GM23338 (cell line): ENCODE data around the gene CYB5R4. TPM values are rescaled to one million over a fixed set of nuclear protein-coding genes. Genes with fewer than 3 reads are reported as not detected.

Experiments used
- ATAC-seq: fragments of 200-7000 bp; cut with Tn5 transposase; 3 replicates; pipeline ENCODE4 v1.9.1; 2020
- DNase-seq: peaks from one replicate; pipeline ENCODE4 v3.0.0-alpha.2; 2015; ENCODE audit warnings: low spot score
- H2AFZ ChIP-seq: fragments of 200-600 bp; sonication (generic); 2 replicates; pipeline ENCODE4 v1.8.0; 2016; ENCODE audit warnings: antibody characterized with exemption, mild to moderate bottlenecking, moderate library complexity
- H3F3A ChIP-seq: fragments of 200-600 bp; sonication (generic); replicated peaks from 2 replicates; pipeline ENCODE4 v1.8.0; 2017; ENCODE audit warnings: antibody characterized with exemption, mixed run types, low read depth
- H3K27ac ChIP-seq: fragments of 200-600 bp; sonication (generic); 2 replicates; pipeline ENCODE4 v1.6.1; 2016; ENCODE audit warnings: low read depth
- H3K27me3 ChIP-seq: fragments of 200-600 bp; sonication (generic); 2 replicates; pipeline ENCODE4 v1.8.0; 2016; ENCODE audit warnings: mild to moderate bottlenecking, mixed run types, moderate library complexity; ENCODE audit not compliant: insufficient read depth
- H3K36me3 ChIP-seq: fragments of 200-600 bp; sonication (generic); 2 replicates; pipeline ENCODE4 v1.8.0; 2016; ENCODE audit warnings: mild to moderate bottlenecking; ENCODE audit not compliant: insufficient read depth
- H3K4me1 ChIP-seq: fragments of 200-600 bp; sonication (generic); 2 replicates; pipeline ENCODE4 v1.8.0; 2016; ENCODE audit warnings: mild to moderate bottlenecking, moderate library complexity; ENCODE audit not compliant: insufficient read depth
- H3K4me2 ChIP-seq: fragments of 200-600 bp; sonication (generic); 2 replicates; pipeline ENCODE4 v1.7.1; 2017; ENCODE audit warnings: mixed run types
- H3K4me3 ChIP-seq: fragments of 200-600 bp; sonication (generic); 2 replicates; pipeline ENCODE4 v1.6.1; 2016; ENCODE audit warnings: mixed run types
- H3K79me2 ChIP-seq: fragments of 200-600 bp; sonication (generic); replicated peaks from 2 replicates; pipeline ENCODE4 v1.8.0; 2017; ENCODE audit warnings: mild to moderate bottlenecking; ENCODE audit not compliant: insufficient read depth
- H3K9me2 ChIP-seq: fragments of 200-600 bp; sonication (generic); 2 replicates; pipeline ENCODE4 v1.8.0; 2017; ENCODE audit not compliant: insufficient read depth
- H4K20me1 ChIP-seq: fragments of 200-600 bp; sonication (generic); replicated peaks from 2 replicates; pipeline ENCODE4 v1.8.0; 2017; ENCODE audit warnings: mild to moderate bottlenecking; ENCODE audit not compliant: insufficient read depth
- H3K27ac Mint-ChIP-seq: 2 replicates; pipeline ENCODE4 v1.8.0; 2020; ENCODE audit warnings: inconsistent platforms, mild to moderate bottlenecking, moderate library complexity, mixed read lengths
- H3K27me3 Mint-ChIP-seq: 3 replicates; pipeline ENCODE4 v1.8.0; 2022; ENCODE audit warnings: low read depth, mild to moderate bottlenecking, moderate library complexity, mixed read lengths, inconsistent platforms; ENCODE audit not compliant: insufficient read depth, poor library complexity
- H3K36me3 Mint-ChIP-seq: 3 replicates; pipeline ENCODE4 v1.8.0; 2021; ENCODE audit warnings: low read depth, mild to moderate bottlenecking, inconsistent platforms, moderate library complexity, mixed read lengths
- H3K4me1 Mint-ChIP-seq: 3 replicates; pipeline ENCODE4 v1.8.0; 2020; ENCODE audit warnings: mild to moderate bottlenecking, inconsistent platforms, mixed read lengths
- H3K4me3 Mint-ChIP-seq: 3 replicates; pipeline ENCODE4 v1.8.0; 2021; ENCODE audit warnings: moderate library complexity, mild to moderate bottlenecking, inconsistent platforms, mixed read lengths
- H3K9me3 Mint-ChIP-seq: 3 replicates; pipeline ENCODE4 v1.8.0; 2020; ENCODE audit warnings: moderate library complexity, mild to moderate bottlenecking, inconsistent platforms, mixed read lengths
- CREB1 ChIP-seq: fragments of 250-450 bp; sonication (Bioruptor Pico); IDR thresholded peaks from 2 replicates; pipeline ENCODE4 v1.5.0; 2020; ENCODE audit warnings: low read depth, mild to moderate bottlenecking, moderate library complexity
- EZH2 ChIP-seq: fragments of 200-600 bp; sonication (generic); IDR thresholded peaks from one replicate; pipeline ENCODE4 v1.8.0; 2017; ENCODE audit warnings: antibody characterized with exemption, mild to moderate bottlenecking, low read depth; ENCODE audit not compliant: unreplicated experiment
- EZH2phosphoT487 ChIP-seq: fragments of 200-600 bp; sonication (generic); IDR thresholded peaks from one replicate; pipeline ENCODE4 v1.8.1; 2018; ENCODE audit warnings: antibody characterized with exemption; ENCODE audit not compliant: unreplicated experiment
- JUNB ChIP-seq: IDR thresholded peaks from one replicate; pipeline ENCODE4 v1.6.1; 2016; ENCODE audit warnings: antibody characterized with exemption; ENCODE audit not compliant: unreplicated experiment
- NANOG ChIP-seq: IDR thresholded peaks from 2 replicates; pipeline ENCODE4 v1.6.1; 2016; ENCODE audit warnings: antibody characterized with exemption, borderline replicate concordance
- POLR2AphosphoS5 ChIP-seq: IDR thresholded peaks from 2 replicates; pipeline ENCODE4 v1.6.1; 2016; ENCODE audit warnings: antibody characterized with exemption, low read depth
- STAT1 ChIP-seq: IDR thresholded peaks from one replicate; pipeline ENCODE4 v1.6.1; 2016; ENCODE audit warnings: antibody characterized with exemption; ENCODE audit not compliant: unreplicated experiment
- ZNF114 ChIP-seq: fragments of 250-450 bp; sonication (Bioruptor Pico); IDR thresholded peaks from 2 replicates; pipeline ENCODE4 v1.5.0; 2020; ENCODE audit warnings: mild to moderate bottlenecking, moderate library complexity
- ZNF331 ChIP-seq: fragments of 250-450 bp; sonication (Bioruptor Pico); IDR thresholded peaks from 2 replicates; pipeline ENCODE4 v1.5.0; 2020; ENCODE audit warnings: low read depth, mild to moderate bottlenecking, moderate library complexity
- polyA plus RNA-seq: library from polyadenylated mRNA; unstranded; fragments of >200 nt; fragmentation: Nextera tagmentation; extraction: Ambion mirVana; gene quantifications from 2 replicates; pipeline ENCODE4 v1.2.1, GENCODE V29; 2016
- total RNA-seq: library from RNA; depleted of rRNA; stranded (reverse); fragments of >200 nt; shearing (Covaris generic); gene quantifications from 2 replicates; pipeline ENCODE4 v1.2.3, GENCODE V29; 2014
- TF ChIP-seq, protein P1 (sequence below): IDR thresholded peaks from one replicate; pipeline ENCODE4 v1.6.1; 2018; ENCODE audit warnings: antibody characterized with exemption; ENCODE audit not compliant: unreplicated experiment
- TF ChIP-seq, protein P2 (sequence below): IDR thresholded peaks from 2 replicates; pipeline ENCODE4 v1.6.1; 2016; ENCODE audit warnings: antibody characterized with exemption
- TF ChIP-seq, protein P3 (sequence below): fragments of 250-450 bp; sonication (Bioruptor Pico); IDR thresholded peaks from 2 replicates; pipeline ENCODE4 v1.5.0; 2020; ENCODE audit warnings: mild to moderate bottlenecking, moderate library complexity
- TF ChIP-seq, protein P4 (sequence below), 2 experiments: fragments of 200-600 bp in 1 of 2; sonication (generic) in 1 of 2; conservative IDR thresholded peaks; 2 replicates each; pipeline versions ENCODE4 v1.5.1 to v1.6.1; 2016 to 2017; ENCODE audit warnings: antibody characterized with exemption in 2 of 2, low read depth in 2 of 2, mild to moderate bottlenecking in 2 of 2, moderate library complexity in 1 of 2

CYB5R4 gene
- total and polyA plus RNA-seq, 2 experiments from 2014 or later: 8.9 to 17.2 TPM

DNA sequence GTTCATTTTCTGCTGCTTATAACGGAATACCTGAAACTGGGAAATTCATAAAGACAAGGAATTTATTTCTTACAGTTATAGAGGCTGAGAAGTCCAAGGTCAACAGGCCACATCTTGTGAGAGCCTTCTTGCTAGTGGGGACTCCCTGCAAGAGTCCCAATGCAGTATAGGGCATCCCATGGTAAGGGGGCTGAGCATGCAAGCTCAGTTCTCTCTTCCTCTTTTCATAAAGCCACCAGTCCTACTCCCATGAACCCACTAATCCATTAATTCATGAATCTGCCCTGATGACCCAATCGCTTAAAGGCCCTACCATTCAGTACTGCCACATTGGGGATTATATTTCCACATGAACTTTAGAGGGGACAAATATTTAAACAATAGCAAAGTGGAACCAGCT lies 26.5 kb downstream of the CYB5R4 start:
- Mint-ChIP-seq H3K9me3 (no peaks in the 10 kb centered on the region), H3K27ac (no peak overlapping the region), H3K36me3 (no peaks in the 10 kb centered on the region), H3K27me3 (peaks cover 1% of the 10 kb centered on the region), H3K4me1 (peaks cover 5% of the 10 kb centered on the region), H3K4me3 (no peak overlapping the region)
- Histone ChIP-seq H3K27me3 (no peaks in the 10 kb centered on the region), H3K4me2 (no peak overlapping the region), H4K20me1 (no peaks in the 10 kb centered on the region), H3K27ac (no peak overlapping the region), H3F3A (no peaks in the 10 kb centered on the region), H3K4me1 (no peaks in the 10 kb centered on the region), H3K36me3 (no peaks in the 10 kb centered on the region), H3K9me2 (no peaks in the 10 kb centered on the region), H2AFZ (no peak overlapping the region), H3K79me2 (peaks cover 20% of the 10 kb centered on the region; the same call in 1 of the 2 replicates), H3K4me3 (no peak overlapping the region)
- no peak for ATAC-seq
- DNase-seq: no peak
- TF ChIP-seq JUNB (no peak), EZH2phosphoT487 (no peak), CREB1 (no peak), ZNF331 (CRISPR knock-in tag) (no peak), EZH2 (no peak), ZNF114 (CRISPR knock-in tag) (no peak), POLR2AphosphoS5 (no peak), NANOG (no peak), STAT1 (no peak)
- TF ChIP-seq, protein P1, sequence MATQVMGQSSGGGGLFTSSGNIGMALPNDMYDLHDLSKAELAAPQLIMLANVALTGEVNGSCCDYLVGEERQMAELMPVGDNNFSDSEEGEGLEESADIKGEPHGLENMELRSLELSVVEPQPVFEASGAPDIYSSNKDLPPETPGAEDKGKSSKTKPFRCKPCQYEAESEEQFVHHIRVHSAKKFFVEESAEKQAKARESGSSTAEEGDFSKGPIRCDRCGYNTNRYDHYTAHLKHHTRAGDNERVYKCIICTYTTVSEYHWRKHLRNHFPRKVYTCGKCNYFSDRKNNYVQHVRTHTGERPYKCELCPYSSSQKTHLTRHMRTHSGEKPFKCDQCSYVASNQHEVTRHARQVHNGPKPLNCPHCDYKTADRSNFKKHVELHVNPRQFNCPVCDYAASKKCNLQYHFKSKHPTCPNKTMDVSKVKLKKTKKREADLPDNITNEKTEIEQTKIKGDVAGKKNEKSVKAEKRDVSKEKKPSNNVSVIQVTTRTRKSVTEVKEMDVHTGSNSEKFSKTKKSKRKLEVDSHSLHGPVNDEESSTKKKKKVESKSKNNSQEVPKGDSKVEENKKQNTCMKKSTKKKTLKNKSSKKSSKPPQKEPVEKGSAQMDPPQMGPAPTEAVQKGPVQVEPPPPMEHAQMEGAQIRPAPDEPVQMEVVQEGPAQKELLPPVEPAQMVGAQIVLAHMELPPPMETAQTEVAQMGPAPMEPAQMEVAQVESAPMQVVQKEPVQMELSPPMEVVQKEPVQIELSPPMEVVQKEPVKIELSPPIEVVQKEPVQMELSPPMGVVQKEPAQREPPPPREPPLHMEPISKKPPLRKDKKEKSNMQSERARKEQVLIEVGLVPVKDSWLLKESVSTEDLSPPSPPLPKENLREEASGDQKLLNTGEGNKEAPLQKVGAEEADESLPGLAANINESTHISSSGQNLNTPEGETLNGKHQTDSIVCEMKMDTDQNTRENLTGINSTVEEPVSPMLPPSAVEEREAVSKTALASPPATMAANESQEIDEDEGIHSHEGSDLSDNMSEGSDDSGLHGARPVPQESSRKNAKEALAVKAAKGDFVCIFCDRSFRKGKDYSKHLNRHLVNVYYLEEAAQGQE: no peak
- TF ChIP-seq, protein P2, sequence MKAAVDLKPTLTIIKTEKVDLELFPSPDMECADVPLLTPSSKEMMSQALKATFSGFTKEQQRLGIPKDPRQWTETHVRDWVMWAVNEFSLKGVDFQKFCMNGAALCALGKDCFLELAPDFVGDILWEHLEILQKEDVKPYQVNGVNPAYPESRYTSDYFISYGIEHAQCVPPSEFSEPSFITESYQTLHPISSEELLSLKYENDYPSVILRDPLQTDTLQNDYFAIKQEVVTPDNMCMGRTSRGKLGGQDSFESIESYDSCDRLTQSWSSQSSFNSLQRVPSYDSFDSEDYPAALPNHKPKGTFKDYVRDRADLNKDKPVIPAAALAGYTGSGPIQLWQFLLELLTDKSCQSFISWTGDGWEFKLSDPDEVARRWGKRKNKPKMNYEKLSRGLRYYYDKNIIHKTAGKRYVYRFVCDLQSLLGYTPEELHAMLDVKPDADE: no peak
- TF ChIP-seq, protein P3, sequence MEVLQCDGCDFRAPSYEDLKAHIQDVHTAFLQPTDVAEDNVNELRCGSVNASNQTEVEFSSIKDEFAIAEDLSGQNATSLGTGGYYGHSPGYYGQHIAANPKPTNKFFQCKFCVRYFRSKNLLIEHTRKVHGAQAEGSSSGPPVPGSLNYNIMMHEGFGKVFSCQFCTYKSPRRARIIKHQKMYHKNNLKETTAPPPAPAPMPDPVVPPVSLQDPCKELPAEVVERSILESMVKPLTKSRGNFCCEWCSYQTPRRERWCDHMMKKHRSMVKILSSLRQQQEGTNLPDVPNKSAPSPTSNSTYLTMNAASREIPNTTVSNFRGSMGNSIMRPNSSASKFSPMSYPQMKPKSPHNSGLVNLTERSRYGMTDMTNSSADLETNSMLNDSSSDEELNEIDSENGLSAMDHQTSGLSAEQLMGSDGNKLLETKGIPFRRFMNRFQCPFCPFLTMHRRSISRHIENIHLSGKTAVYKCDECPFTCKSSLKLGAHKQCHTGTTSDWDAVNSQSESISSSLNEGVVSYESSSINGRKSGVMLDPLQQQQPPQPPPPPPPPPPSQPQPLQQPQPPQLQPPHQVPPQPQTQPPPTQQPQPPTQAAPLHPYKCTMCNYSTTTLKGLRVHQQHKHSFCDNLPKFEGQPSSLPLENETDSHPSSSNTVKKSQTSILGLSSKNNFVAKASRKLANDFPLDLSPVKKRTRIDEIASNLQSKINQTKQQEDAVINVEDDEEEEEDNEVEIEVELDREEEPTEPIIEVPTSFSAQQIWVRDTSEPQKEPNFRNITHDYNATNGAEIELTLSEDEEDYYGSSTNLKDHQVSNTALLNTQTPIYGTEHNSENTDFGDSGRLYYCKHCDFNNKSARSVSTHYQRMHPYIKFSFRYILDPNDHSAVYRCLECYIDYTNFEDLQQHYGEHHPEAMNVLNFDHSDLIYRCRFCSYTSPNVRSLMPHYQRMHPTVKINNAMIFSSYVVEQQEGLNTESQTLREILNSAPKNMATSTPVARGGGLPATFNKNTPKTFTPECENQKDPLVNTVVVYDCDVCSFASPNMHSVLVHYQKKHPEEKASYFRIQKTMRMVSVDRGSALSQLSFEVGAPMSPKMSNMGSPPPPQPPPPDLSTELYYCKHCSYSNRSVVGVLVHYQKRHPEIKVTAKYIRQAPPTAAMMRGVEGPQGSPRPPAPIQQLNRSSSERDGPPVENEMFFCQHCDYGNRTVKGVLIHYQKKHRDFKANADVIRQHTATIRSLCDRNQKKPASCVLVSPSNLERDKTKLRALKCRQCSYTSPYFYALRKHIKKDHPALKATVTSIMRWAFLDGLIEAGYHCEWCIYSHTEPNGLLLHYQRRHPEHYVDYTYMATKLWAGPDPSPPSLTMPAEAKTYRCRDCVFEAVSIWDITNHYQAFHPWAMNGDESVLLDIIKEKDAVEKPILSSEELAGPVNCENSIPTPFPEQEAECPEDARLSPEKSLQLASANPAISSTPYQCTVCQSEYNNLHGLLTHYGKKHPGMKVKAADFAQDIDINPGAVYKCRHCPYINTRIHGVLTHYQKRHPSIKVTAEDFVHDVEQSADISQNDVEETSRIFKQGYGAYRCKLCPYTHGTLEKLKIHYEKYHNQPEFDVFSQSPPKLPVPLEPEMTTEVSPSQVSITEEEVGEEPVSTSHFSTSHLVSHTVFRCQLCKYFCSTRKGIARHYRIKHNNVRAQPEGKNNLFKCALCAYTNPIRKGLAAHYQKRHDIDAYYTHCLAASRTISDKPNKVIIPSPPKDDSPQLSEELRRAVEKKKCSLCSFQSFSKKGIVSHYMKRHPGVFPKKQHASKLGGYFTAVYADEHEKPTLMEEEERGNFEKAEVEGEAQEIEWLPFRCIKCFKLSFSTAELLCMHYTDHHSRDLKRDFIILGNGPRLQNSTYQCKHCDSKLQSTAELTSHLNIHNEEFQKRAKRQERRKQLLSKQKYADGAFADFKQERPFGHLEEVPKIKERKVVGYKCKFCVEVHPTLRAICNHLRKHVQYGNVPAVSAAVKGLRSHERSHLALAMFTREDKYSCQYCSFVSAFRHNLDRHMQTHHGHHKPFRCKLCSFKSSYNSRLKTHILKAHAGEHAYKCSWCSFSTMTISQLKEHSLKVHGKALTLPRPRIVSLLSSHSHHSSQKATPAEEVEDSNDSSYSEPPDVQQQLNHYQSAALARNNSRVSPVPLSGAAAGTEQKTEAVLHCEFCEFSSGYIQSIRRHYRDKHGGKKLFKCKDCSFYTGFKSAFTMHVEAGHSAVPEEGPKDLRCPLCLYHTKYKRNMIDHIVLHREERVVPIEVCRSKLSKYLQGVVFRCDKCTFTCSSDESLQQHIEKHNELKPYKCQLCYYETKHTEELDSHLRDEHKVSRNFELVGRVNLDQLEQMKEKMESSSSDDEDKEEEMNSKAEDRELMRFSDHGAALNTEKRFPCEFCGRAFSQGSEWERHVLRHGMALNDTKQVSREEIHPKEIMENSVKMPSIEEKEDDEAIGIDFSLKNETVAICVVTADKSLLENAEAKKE (CRISPR knock-in tag): no peak
- TF ChIP-seq, protein P4, sequence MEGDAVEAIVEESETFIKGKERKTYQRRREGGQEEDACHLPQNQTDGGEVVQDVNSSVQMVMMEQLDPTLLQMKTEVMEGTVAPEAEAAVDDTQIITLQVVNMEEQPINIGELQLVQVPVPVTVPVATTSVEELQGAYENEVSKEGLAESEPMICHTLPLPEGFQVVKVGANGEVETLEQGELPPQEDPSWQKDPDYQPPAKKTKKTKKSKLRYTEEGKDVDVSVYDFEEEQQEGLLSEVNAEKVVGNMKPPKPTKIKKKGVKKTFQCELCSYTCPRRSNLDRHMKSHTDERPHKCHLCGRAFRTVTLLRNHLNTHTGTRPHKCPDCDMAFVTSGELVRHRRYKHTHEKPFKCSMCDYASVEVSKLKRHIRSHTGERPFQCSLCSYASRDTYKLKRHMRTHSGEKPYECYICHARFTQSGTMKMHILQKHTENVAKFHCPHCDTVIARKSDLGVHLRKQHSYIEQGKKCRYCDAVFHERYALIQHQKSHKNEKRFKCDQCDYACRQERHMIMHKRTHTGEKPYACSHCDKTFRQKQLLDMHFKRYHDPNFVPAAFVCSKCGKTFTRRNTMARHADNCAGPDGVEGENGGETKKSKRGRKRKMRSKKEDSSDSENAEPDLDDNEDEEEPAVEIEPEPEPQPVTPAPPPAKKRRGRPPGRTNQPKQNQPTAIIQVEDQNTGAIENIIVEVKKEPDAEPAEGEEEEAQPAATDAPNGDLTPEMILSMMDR (conservative IDR thresholded peaks at IDR 0.05; ENCODE audit: low read depth in 2 of 2): no peak
